Measurements from ENCODE around the gene PRKCA.

DNA sequence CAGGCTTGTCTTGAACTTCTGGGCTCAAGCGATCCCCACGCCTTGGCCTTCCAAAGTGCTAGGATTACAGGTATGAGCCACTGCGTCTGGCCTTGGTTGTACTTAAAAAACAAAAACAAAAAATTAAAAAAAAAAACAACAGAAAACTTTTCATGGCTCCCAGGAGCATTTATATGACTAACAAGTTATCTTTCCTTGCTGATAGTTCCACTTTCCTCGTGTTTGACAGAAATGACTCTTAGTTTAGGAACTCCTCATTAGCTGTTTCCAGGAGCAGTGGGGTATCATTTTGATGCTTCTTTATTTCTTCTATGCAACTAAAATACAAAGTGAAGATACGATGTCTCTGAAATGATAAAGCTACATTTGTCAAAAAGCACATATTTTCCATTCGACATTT, 165.4 kb downstream of the PRKCA start:
- TF ChIP-seq FOXP2 (optimal IDR thresholded peaks at IDR 0.05; ENCODE audit: borderline replicate concordance, extremely low read depth, extremely low read length, insufficient read depth) (no peak), TAF1 (IDR thresholded peaks at IDR 0.05; ENCODE audit: borderline replicate concordance, insufficient read depth, low read length) (no peak), POLR2AphosphoS5 (IDR thresholded peaks at IDR 0.05; ENCODE audit: low read depth, low read length) (no peak), SIN3A (IDR thresholded peaks at IDR 0.05; ENCODE audit: borderline replicate concordance, insufficient read depth, low read length) (no peak)
- TF ChIP-seq, protein P1, sequence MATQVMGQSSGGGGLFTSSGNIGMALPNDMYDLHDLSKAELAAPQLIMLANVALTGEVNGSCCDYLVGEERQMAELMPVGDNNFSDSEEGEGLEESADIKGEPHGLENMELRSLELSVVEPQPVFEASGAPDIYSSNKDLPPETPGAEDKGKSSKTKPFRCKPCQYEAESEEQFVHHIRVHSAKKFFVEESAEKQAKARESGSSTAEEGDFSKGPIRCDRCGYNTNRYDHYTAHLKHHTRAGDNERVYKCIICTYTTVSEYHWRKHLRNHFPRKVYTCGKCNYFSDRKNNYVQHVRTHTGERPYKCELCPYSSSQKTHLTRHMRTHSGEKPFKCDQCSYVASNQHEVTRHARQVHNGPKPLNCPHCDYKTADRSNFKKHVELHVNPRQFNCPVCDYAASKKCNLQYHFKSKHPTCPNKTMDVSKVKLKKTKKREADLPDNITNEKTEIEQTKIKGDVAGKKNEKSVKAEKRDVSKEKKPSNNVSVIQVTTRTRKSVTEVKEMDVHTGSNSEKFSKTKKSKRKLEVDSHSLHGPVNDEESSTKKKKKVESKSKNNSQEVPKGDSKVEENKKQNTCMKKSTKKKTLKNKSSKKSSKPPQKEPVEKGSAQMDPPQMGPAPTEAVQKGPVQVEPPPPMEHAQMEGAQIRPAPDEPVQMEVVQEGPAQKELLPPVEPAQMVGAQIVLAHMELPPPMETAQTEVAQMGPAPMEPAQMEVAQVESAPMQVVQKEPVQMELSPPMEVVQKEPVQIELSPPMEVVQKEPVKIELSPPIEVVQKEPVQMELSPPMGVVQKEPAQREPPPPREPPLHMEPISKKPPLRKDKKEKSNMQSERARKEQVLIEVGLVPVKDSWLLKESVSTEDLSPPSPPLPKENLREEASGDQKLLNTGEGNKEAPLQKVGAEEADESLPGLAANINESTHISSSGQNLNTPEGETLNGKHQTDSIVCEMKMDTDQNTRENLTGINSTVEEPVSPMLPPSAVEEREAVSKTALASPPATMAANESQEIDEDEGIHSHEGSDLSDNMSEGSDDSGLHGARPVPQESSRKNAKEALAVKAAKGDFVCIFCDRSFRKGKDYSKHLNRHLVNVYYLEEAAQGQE (IDR thresholded peaks at IDR 0.05; ENCODE audit: insufficient read depth in 1 of 2, low read depth in 2 of 2, low read length in 2 of 2), result no peak
